ENCODE data around the gene RMP24.
"Not testable (repeated sequence)": the region's sequence is repeated elsewhere in the genome, so short reads cannot be mapped to it uniquely, and the experiment has no call there.

Gene RMP24

GRCh38 chr18:36023336-36023735 is 50.9 kb downstream of the RMP24 start:
- H3K9ac ChIP-seq (ENCODE audit: insufficient read depth, low read depth, low read length): no peak overlapping the region
- intact Hi-C loops (cut with micrococcal nuclease; ENCODE audit: unreplicated experiment): no loop called here
- BruUV-seq (replicated peaks): no TSS peak
- no peak overlapping the region for H2AFZ ChIP-seq (ENCODE audit: low read length)
- TF ChIP-seq ZBTB7B (CRISPR knock-in tag; IDR thresholded peaks at IDR 0.05): no peak
- TF ChIP-seq ZNF274 (CRISPR knock-in tag; IDR thresholded peaks at IDR 0.05): no peak
- no peak for TF ChIP-seq HMGA1 (CRISPR knock-in tag; conservative IDR thresholded peaks at IDR 0.05)
- no peak for TF ChIP-seq CEBPZ (IDR thresholded peaks at IDR 0.05; ENCODE audit: low read length)
- no peak for TF ChIP-seq ZNF3 (CRISPR knock-in tag; IDR thresholded peaks at IDR 0.05)
- ATAC-seq (no peak), FAIRE-seq (no peak), DNase-seq (ENCODE audit: low spot score) (no peak)
- no peak overlapping the region for H3K27ac ChIP-seq (ENCODE audit: extremely low read length, insufficient read depth, low read length)
- H3K79me2 ChIP-seq (ENCODE audit: insufficient read depth, low read length): no peaks in the 10 kb centered on the region
- peaks cover 3 to 35% of the 10 kb centered on the region in 2 experiments; a peak in 3 of 5 replicates for H3K36me3 ChIP-seq (replicated peaks in 1 of 2; ENCODE audit: control insufficient read depth in 1 of 2, insufficient read depth in 2 of 2, low read length in 2 of 2)
- H3K4me3 ChIP-seq (replicated peaks in 1 of 3; ENCODE audit: insufficient read depth in 1 of 3, low read depth in 2 of 3, low read length in 3 of 3): no peak overlapping the region
- H3K9me3 ChIP-seq (ENCODE audit: low read length): no peaks in the 10 kb centered on the region
- in situ Hi-C loops (cut with HindIII; ENCODE audit: extremely low pct_ligation_motif_present, low pct_unique_long_range_greater_than_20kb): loop anchor here (10.0 kb wide), 1 partner anchor 261 kb away; no protein-coding TSS in a partner anchor
- CTCF ChIA-PET (ENCODE audit: low intra/inter-chr PET ratio, low total read pairs): no interaction called here
- POLR2A ChIA-PET: no interaction called here
- WGBS (ENCODE audit: low lambda C conversion rate): 100% methylated on average over 1 of the region's 1 CpG
- H3K27me3 ChIP-seq (ENCODE audit: control insufficient read depth in 1 of 2, insufficient read depth in 2 of 2, low read length in 2 of 2): no peaks in the 10 kb centered on the region
- no peaks in the 10 kb centered on the region for H4K20me1 ChIP-seq (ENCODE audit: insufficient read depth, low read length)
- no peaks in the 10 kb centered on the region for H3K4me1 ChIP-seq (ENCODE audit: insufficient read depth, low read length)
- no peak overlapping the region for H3K4me2 ChIP-seq (ENCODE audit: low read depth, low read length)

GRCh38 chr18:36024241-36024640 is 51.8 kb downstream of the RMP24 start:
- H3K4me1 ChIP-seq (ENCODE audit: insufficient read depth, low read length); BruUV-seq (replicated peaks); H3K9ac ChIP-seq (ENCODE audit: insufficient read depth, low read depth, low read length); H3K4me3 ChIP-seq (replicated peaks in 1 of 3; ENCODE audit: insufficient read depth in 1 of 3, low read depth in 2 of 3, low read length in 3 of 3); ATAC-seq; CTCF ChIA-PET (ENCODE audit: low intra/inter-chr PET ratio, low total read pairs); DNase-seq (ENCODE audit: low spot score); H3K9me3 ChIP-seq (ENCODE audit: low read length); intact Hi-C loops (cut with micrococcal nuclease; ENCODE audit: unreplicated experiment); FAIRE-seq; H4K20me1 ChIP-seq (ENCODE audit: insufficient read depth, low read length); H3K27ac ChIP-seq (ENCODE audit: extremely low read length, insufficient read depth, low read length); H3K4me2 ChIP-seq (ENCODE audit: low read depth, low read length); H3K79me2 ChIP-seq (ENCODE audit: insufficient read depth, low read length); H3K27me3 ChIP-seq (ENCODE audit: control insufficient read depth in 1 of 2, insufficient read depth in 2 of 2, low read length in 2 of 2); H2AFZ ChIP-seq (ENCODE audit: low read length); POLR2A ChIA-PET: not testable (repeated sequence)
- WGBS (ENCODE audit: low lambda C conversion rate): 98% methylated on average over 3 of the region's 3 CpGs
- H3K36me3 ChIP-seq (replicated peaks in 1 of 2; ENCODE audit: control insufficient read depth in 1 of 2, insufficient read depth in 2 of 2, low read length in 2 of 2): peaks cover 5 to 44% of the 10 kb centered on the region in 2 experiments; a peak in 4 of 5 replicates
- in situ Hi-C loops (cut with HindIII; ENCODE audit: extremely low pct_ligation_motif_present, low pct_unique_long_range_greater_than_20kb): loop anchor here (10.0 kb wide), 1 partner anchor 261 kb away; no protein-coding TSS in a partner anchor
